Mesothelial cell of epicardium (in vitro differentiated cells): Measurements from ENCODE around the gene LCMT1. TPM values are rescaled to one million over a fixed set of nuclear protein-coding genes. Genes with fewer than 3 reads are reported as not detected.

Experiments
- DNase-seq, 2 experiments: peaks; one replicate each; pipeline ENCODE4 v3.0.0; 2021; ENCODE audit warnings: low spot score in 2 of 2; ENCODE audit not compliant: unreplicated experiment in 2 of 2
- H3K27ac Mint-ChIP-seq: 2 replicates; pipeline ENCODE4 v1.8.0; 2021; ENCODE audit warnings: mixed read lengths
- H3K27me3 Mint-ChIP-seq: 2 replicates; pipeline ENCODE4 v1.8.0; 2021; ENCODE audit warnings: low read depth, mixed read lengths
- H3K36me3 Mint-ChIP-seq: 2 replicates; pipeline ENCODE4 v1.8.0; 2021; ENCODE audit warnings: mixed read lengths
- H3K4me1 Mint-ChIP-seq: 2 replicates; pipeline ENCODE4 v1.8.0; 2021; ENCODE audit warnings: mixed read lengths
- H3K4me3 Mint-ChIP-seq: 2 replicates; pipeline ENCODE4 v1.8.0; 2021; ENCODE audit warnings: mild to moderate bottlenecking, moderate library complexity, mixed read lengths
- H3K9me3 Mint-ChIP-seq: 2 replicates; pipeline ENCODE4 v1.8.0; 2021; ENCODE audit warnings: mixed read lengths
- CTCF ChIP-seq: fragments of 200-600 bp; sonication (generic); IDR thresholded peaks from one replicate; pipeline ENCODE4 v1.5.0; 2021; ENCODE audit warnings: antibody characterized with exemption; ENCODE audit not compliant: unreplicated experiment
- total RNA-seq: library from RNA; stranded (reverse); gene quantifications from 3 replicates; pipeline ENCODE4 v1.2.1, GENCODE V29; 2021

LCMT1 gene
- total RNA-seq, 1 donor from 2014 or later = 58.5 TPM

- Mint-ChIP-seq H3K9me3 (no peaks in the 10 kb centered on the region), H3K36me3 (no peaks in the 10 kb centered on the region), H3K27me3 (peaks cover 58% of the 10 kb centered on the region), H3K4me1 (peaks cover 8% of the 10 kb centered on the region), H3K27ac (no peak overlapping the region), H3K4me3 (no peak overlapping the region)
- DNase-seq = no peak
- no peak for TF ChIP-seq CTCF
These were observed 23.8 kb upstream of the LCMT1 start for GRCh38 chr16:25087761-25088160.

GRCh38 chr16:25089351-25089750, 22.2 kb upstream of the LCMT1 start:
- Mint-ChIP-seq H3K9me3 (no peaks in the 10 kb centered on the region), H3K36me3 (no peaks in the 10 kb centered on the region), H3K4me1 (peaks cover 8% of the 10 kb centered on the region), H3K27me3 (peaks cover 70% of the 10 kb centered on the region), H3K4me3 (no peak overlapping the region), H3K27ac (no peak overlapping the region)
- no peak for DNase-seq
- no peak for TF ChIP-seq CTCF

GRCh38 chr16:25092441-25092840, 19.1 kb upstream of the LCMT1 start:
- peaks cover 73% of the 10 kb centered on the region for H3K27me3 Mint-ChIP-seq
- H3K4me1 Mint-ChIP-seq = peaks cover 8% of the 10 kb centered on the region
- no peaks in the 10 kb centered on the region for H3K36me3 Mint-ChIP-seq
- DNase-seq = no peak
- H3K4me3 Mint-ChIP-seq = no peak overlapping the region
- H3K9me3 Mint-ChIP-seq = no peaks in the 10 kb centered on the region
- TF ChIP-seq CTCF = no peak
- H3K27ac Mint-ChIP-seq = no peak overlapping the region

GRCh38 chr16:25093208-25094061, 18.1 kb upstream of the LCMT1 start:
- H3K4me3 Mint-ChIP-seq = no peak overlapping the region
- TF ChIP-seq CTCF = no peak
- H3K9me3 Mint-ChIP-seq = no peaks in the 10 kb centered on the region
- peaks cover 8% of the 10 kb centered on the region for H3K4me1 Mint-ChIP-seq
- no peaks in the 10 kb centered on the region for H3K36me3 Mint-ChIP-seq
- H3K27me3 Mint-ChIP-seq = peaks cover 65% of the 10 kb centered on the region
- no peak overlapping the region for H3K27ac Mint-ChIP-seq
- DNase-seq = no peak

- Mint-ChIP-seq H3K4me1 (peaks cover 2% of the 10 kb centered on the region), H3K36me3 (no peaks in the 10 kb centered on the region), H3K9me3 (no peaks in the 10 kb centered on the region), H3K27me3 (peaks cover 56% of the 10 kb centered on the region), H3K4me3 (no peak overlapping the region), H3K27ac (no peak overlapping the region)
- no peak for DNase-seq
- no peak for TF ChIP-seq CTCF
These were observed 16.9 kb upstream of the LCMT1 start for GRCh38 chr16:25094596-25094995.
